ENCODE data around the gene KCTD13.
"Not testable (repeated sequence)": the region's sequence is repeated elsewhere in the genome, so short reads cannot be mapped to it uniquely, and the experiment has no call there.

Gene KCTD13

DNA sequence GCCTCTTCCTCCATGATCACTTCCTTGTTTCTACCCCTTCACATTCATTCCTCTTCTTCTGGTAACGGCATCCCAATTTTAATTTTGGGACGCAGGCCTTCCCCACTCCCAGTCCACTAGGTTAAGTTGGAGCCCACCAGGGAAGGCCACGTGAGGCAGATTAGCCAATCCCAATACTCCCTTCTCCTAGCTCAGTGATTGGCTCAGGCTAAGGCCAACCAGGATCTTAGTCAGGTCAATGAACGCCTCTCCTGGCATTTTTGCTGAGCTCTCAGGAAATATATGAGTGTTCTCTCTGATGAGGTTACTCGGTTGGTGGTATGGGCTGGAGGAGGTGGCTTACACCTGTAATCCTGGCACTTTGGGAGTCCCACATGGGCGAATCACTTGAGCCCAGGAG lies 42.0 kb downstream of the KCTD13 start:
- in situ Hi-C loops (cut with MboI; ENCODE audit: low sequenced_read_pairs), result no loop called here

DNA sequence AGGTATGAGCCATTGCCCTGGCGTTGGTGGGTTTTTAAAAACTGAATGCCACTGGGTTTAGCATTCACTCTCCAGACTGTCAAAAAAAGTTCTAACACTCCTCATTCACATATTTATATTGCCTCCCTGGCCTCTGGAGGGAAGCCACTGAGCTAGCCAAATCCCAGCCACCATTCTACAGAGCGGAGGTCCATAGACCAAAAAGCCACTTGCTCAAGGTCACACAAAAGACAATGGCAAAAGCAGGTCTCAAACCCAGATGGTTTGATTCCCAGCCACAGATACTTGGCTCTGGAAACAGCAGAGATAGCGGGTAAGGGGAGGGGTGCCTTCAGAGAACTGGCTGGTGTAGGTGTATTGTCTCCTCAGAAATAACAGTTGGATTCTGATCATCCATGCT lies 45.0 kb downstream of the KCTD13 start:
- in situ Hi-C loops (cut with MboI; ENCODE audit: low sequenced_read_pairs), result no loop called here

DNA sequence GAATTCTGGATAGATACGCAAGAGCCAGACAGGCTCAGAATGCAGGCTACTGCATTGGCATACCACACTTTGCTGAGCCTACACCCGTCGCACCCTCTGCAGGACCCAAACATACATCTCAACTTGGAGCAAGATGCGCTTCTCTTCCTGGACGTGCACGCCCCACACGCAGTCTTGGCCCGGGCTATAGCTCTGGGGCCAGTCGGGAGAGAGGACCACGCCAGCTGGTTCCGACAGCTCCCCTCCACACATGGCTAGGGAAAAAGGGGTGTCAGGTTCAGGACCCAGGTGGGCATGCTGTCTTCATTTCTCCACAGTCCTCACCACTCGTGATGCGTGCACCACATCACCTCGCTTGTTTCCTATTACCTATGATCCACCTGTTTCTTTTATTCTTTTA lies 47.9 kb downstream of the KCTD13 start:
- in situ Hi-C loops (cut with MboI; ENCODE audit: low sequenced_read_pairs), result no loop called here

DNA sequence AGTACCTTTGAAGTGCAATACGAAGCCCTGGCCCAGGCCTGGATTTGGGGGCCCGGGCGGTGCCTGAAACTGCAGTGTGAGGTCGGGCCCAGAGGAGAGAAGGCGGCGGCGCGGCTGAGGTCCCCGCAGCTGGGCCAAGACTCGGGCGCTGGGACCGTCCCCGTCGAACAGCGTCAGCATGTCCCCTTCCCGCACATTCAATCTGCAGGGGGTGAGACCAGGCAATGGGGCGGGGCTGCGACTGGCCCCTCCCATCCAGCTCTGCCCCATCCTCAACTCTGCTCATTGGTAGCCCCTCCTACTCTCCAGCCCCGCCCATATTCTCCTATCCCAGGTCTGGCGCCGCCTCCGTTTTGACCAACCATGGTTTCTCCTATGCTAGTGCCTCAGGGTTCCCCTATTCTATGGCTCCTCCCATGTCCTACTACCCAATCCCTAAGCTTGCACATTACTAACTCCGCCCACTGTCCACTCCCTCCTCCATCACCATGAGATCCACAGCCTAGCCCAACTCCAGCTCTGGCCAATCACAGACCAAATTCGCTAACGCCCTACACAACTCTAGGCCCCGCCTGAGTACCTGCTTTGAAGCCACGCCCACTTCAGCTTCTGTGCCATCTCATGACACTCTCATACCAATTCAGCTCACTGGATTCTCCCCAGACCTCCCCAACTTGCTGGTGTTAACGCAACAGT lies 48.6 kb downstream of the KCTD13 start:
- in situ Hi-C loops (cut with MboI; ENCODE audit: low sequenced_read_pairs), result no loop called here

DNA sequence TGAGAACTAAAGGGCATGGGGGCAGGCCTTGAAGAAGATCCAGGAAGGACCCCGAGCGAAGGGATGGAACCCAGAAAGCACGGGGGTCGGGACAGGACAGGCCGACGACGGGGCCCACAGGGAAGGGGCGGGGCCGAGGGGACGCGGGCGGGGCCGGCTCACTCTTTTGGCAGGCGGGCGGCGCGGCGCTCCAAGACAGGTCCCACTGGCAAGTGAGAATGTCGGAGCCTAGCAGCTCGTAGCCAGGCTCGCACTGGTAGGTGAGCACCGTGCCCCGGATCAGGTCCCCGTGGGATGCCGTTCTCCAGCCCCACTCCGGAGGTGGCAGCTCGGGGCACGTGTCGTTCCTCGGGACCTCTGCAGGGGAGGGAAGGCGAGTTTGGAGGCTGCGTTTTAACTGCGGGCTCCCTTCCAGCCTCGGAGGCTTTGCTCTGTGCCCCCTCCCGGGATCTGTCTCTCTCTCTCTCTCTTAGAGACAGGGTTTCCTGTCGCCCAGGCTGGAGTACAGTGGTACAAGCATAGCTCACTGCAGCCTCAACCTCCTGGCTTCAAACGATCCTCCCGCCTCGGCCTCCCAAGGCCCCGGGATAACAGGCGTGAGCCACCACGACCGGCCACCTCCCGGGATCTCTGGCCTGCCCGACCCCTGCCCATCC lies 49.3 kb downstream of the KCTD13 start:
- in situ Hi-C loops (cut with MboI; ENCODE audit: low sequenced_read_pairs), result no loop called here

DNA sequence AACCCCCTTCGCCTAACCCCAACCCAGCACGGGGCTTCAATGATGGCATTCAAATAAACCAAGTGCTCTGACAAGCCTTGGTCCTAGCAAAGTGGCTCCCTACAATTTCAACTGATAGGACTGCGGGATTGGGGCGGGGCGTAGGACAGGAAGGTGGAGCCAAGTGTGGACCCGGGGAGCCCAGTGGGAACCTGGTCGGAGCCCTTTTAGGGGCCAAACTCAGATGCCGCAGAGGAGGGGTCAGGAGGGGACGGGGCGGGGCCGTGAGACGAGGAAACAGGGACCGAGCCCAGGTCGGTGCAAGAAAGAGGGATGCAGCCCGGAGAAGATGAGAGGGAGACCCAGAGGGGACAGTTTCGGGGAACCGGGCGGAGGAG lies 49.8 kb downstream of the KCTD13 start:
- in situ Hi-C loops (cut with MboI; ENCODE audit: low sequenced_read_pairs), result no loop called here

DNA sequence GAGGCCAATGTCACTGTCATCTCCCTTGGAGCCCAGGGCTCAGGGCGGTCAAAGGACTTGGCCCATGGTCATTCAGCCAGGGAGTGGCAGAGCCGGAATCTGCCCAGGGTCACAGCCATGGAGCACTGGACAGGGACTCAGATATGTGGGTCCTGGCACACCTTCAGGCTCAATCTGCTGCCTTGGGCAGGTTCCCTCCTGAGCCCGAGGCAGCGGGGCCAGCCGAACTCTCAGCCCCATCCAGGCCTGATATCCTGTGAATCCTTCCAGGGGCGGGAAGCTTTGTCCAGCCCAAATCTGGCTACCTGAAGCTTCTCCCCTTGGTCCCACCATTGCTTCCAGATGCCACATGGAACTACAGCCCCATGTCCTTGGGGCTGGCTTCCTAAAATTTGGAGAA lies 50.8 kb downstream of the KCTD13 start:
- in situ Hi-C loops (cut with MboI; ENCODE audit: low sequenced_read_pairs), result no loop called here

DNA sequence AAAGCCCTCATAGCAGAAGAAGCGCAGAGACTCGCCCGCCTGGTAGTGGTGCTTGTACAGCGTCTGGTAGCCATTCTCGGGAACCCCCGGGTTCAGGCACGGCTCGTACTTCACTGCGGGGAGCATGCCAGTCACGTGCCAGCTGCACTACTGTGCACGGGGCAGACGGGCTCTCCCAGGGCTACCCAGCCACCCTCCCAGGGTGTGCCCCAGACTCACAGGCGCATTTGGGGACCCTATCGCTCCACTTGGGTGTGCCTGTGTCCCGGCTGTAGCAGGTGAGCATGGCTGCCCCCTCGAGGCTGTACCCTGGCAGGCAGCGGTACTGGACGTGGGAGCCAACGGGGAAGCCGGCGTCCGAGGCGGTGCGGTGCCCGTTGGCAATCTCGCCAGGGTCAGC lies 52.7 kb downstream of the KCTD13 start:
- in situ Hi-C loops (cut with MboI; ENCODE audit: low sequenced_read_pairs), result no loop called here

DNA sequence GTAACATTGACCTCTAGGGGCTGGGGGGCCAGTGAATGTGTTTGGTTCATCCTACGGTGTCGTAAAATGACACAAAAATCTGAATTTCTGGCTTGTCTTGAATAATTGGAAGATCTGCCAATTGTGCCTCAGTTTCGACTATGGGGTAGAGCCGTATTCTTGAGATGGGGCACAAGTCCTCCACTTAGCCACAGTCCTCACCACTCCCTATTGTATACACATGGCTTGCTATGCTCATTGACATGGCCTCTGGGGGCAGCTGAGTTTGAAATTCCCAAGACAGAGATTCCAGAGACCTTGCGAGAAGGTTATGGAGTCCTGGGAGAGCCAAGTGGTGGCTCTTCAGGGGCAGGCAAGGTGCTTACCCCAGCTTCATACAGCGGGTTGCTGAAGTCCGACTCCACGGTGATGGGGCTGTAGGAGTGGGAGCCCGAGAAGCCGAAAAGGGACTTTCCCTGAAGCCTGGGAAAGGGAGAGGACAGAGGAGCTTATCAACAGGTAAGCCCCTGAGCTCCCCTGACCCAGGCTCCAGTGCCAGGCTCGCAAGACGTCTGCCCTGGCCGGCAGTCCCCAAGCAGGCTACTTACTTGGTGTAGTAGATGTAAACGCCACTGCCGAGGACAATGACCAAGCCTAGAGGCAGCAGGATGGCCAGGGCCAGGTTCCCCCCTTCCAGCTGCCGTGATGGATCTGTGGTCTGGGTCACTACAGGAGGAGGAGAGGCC lies 54.0 kb downstream of the KCTD13 start:
- in situ Hi-C loops (cut with MboI; ENCODE audit: low sequenced_read_pairs), result no loop called here

DNA sequence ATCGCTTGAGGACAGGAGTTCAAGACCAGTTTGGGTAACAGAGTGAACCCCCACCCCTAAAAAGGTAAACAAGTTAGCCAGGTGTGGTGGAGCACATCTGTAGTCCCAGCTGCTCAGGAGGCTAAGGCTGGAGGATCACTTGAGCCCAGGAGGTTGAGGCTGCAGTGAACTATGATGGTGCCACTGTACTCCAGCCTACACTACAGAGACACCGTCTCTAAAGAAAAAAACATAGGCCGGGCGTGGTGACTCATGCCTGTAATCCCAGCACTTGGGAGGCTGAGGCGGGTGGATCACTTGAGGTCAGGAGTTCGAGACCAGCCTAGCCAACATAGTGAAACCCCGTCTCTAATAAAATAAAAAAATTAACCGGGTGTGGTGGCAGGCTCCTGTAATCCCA lies 57.0 kb downstream of the KCTD13 start:
- in situ Hi-C loops (cut with MboI; ENCODE audit: low sequenced_read_pairs), result not testable (repeated sequence)

DNA sequence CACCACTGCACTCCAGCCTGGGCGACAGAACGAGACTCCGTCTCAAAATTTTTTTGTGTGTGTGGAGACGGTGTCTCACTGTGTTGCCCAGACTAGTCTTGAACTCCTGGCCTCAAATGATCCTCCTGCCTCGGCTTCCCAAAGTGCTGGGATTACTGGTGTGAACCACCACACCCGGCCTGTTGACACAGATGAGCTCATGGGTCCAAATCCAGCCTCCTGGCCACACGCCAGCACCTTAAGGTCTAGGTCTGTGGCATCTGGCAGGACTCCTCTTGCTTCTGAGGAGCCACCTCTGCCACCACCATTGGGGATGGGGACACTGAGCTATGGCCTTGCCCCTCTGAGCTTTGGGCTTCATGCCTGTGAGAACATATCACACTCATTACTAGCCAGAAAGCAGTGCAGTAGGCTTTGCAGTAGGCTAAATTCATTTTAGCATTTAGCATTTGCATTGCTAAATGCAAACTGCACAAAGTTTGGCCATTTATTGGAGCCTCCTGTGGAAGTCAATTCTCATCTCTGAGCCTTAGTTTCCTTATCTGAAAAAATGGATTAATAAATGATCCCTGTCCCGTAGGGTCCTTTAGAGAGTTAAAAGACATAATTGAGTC lies 57.5 kb downstream of the KCTD13 start:
- in situ Hi-C loops (cut with MboI; ENCODE audit: low sequenced_read_pairs), result no loop called here

DNA sequence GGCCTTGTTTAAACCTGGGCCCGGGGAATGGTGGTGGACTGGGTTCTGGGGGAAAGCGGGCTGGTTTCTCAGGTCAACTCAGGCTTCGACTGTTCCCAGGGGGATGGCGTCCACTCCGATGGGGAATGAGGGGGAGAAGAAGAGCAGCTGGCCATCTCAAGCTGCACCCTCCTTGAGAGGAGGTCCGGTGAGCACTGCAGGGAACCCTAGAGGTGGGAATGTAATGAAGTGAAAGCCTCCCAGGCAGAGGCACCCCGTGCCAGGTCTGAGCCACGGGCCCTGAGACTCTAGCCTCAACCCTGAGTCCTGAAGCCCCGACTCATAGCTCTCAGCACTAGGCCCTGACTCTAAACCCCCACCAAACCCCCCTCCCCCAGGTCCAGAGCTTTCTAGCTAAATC lies 61.8 kb downstream of the KCTD13 start:
- in situ Hi-C loops (cut with MboI; ENCODE audit: low sequenced_read_pairs), result no loop called here

DNA sequence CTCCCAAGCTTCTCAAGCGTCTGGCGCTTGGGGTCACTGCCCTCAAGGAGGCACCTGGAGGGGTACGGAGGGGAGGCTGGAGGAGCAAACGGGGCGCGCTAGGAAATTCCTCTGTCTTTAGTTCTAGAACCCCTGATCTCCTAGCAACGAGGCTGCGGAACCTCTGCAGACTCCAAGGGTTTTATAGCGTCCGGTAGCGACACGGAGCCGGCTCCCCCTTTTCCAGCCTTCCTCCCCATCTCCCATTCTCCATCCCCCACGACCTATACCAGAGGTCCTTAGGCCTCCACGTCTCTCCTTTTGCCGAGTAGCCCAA lies 62.4 kb downstream of the KCTD13 start:
- in situ Hi-C loops (cut with MboI; ENCODE audit: low sequenced_read_pairs), result no loop called here

DNA sequence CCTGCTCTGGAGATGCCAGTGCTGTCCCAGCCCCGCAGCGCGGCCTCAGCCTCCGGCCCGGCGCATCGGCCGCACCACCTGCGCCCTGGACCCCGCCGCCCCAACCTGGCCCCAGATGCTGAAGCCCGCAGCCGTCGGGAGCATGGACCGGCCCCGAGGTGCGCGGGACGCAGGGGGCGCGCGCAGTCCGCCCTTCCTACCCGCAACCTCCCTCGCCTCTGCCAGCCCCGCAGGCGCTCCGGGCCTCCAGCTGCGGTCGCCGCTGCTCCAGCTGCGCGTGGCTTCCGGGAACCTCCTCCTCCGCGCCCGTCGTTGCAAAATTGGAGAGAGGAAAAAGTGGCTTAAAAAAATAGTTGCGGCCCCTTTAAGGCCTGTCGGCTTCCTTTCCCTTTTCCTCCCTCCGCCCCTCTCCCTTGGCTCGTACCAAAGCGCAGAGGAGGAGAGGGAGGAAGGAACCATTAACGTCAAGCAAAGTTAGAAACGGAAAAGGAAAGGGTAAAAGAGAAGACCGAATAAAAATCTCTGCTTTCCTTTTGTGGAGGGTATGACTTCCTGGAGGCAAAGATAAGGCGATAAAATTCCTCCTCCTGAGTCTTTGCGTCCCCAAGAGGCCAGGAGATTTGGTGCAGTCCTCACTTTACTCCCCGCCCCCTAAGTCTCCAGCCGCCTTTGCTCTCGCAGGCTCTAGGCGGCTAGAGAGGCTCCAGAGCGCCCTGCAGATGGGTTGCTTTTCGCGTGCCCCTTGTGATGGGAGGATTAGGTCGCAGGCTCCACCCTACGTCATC lies 63.0 kb downstream of the KCTD13 start, which contains the start of gene CDIPT:
CDIPT (minus strand) TSS at position 343 of the 785 bp plus-strand sequence. CDS start 369 bp downstream, outside the sequence.
- in situ Hi-C loops (cut with MboI; ENCODE audit: low sequenced_read_pairs), result no loop called here

DNA sequence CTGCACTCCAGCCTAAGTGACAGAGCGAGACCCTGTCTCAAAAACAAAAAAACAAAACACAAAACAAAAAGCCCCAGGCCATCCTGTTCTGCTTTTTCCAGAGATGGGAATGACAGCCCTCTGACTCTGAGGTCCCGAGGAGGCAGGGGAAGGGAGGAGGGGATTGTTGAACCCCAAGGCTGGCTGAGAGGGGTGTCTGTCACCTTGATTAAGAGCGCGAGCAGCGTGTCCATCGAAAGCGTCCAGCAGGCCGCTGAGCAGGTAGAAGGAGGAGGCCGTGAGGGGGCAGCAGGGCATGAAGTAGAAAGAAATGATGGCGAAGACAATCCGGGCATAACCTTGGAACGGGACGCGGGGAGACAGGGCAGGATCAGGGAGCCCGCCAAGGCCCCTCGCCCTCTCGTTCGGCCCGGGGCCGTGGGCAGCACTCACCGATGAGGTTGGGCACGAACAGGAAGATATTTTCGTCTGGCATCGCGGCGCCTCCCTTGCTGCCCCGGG lies 63.6 kb downstream of the KCTD13 start:
- in situ Hi-C loops (cut with MboI; ENCODE audit: low sequenced_read_pairs), result no loop called here

DNA sequence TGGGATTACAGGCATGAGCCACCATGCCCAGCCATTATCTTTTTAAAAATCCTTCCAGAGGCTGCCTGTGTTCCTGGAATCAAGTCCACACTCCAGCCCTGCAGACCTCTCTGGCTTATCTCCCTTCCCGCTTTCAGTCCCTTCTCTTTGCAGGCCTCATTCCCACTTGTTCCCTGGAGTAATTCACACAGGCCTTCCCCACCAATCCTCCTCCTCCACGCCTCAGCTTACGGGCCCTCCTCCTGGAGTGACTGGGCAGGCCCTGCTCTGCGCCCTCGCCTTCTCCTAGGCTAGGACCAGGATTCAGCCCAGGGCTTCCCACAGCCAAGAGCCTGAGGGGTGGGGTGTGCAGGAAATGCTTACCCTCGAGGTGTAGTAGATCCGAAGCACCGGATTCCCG lies 65.8 kb downstream of the KCTD13 start:
- in situ Hi-C loops (cut with MboI; ENCODE audit: low sequenced_read_pairs), result no loop called here

DNA sequence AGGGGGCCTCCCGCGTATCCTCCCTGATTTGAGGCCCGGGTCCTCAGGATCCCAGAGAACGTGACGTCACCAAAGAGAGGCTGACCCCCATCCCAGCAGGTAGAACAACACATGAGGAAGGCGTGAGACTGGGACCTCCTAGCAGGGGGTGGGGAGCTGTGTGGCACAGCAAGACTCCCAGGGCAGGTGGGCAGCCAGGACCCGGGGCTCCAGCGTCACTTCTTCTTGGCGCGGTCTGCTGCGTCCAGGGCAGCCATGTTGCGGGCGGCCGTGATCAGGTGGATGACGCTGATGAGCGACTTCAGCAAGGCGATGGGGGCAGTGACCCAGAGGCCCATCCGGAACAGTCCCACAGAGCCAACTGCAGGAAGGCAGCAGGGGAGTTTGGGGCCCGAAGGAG lies 67.1 kb downstream of the KCTD13 start:
- in situ Hi-C loops (cut with MboI; ENCODE audit: low sequenced_read_pairs), result no loop called here

DNA sequence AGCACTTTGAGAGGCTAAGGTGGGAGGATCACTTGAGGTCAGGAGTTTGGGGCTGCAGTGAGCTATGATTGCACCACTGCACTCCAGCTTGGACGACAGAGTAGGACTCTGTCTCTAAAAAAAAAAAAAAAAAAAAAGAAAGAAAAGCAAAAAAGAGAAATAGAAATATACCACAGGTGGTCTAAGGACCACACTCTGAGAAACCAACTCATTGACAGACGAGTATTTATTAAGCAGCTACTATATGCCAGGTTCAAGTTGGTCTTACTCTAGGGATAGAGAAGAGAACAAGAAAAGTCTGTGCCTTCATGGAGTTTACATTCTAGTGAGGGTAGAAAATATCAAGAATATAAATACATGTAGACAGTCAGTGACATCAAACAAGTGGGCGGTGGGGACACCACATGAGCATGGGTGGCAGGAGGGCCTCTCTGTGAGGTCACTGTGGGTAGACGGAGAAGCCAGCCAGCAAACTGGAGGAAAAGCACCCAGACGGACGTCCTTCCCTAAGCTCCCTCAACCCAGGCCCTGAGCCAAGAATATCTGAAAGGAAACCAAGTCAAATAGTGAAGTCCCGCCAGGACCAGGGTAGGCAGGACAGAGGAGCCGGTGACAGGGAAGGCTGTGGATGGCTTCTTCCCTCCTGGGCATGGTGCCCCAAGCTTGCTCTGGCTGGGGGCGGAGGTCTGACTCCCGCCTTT lies 67.7 kb downstream of the KCTD13 start:
- in situ Hi-C loops (cut with MboI; ENCODE audit: low sequenced_read_pairs), result no loop called here

DNA sequence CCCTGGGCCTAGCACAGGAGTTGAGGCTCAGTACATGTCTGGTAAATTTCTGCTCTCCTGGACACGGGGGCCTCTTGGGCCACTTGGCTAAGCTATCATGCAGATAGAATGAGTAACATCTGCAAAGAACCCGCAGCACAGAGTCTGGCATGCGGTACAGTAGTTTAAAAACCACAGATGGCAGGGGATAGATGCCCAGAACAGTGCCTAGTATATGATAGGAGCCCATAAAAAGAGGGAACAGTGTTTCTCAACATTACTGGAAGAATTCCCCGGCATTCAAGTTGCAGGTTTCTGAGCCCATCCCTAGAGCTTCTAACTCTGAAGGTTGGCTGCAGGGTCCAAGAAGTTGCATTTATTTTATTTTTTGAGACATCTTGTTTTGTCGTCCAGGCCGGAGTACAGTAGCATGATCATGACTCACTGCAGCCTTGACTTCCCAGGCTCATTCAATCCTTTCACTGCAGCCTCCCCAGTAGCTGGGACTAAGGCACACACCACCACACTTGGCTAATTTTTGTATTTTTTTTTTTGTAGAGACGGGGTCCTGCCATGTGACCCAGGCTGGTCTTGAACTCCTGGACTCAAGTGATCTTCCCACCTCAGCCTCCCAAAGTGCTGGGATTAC lies 68.8 kb downstream of the KCTD13 start:
- in situ Hi-C loops (cut with MboI; ENCODE audit: low sequenced_read_pairs), result no loop called here
